A549 (cell line): ENCODE measurements around the gene CASP10. TPM values are rescaled to one million over a fixed set of nuclear protein-coding genes. Genes with fewer than 3 reads are reported as not detected.

Source experiments
- ATAC-seq, 2 experiments: fragments of 200-7000 bp in 1 of 2; fragments of >200 bp in 1 of 2; cut with Nextera tagmentation in 1 of 2; cut with Tn5 transposase in 1 of 2; 3 replicates each; pipeline versions ENCODE4 v1.8.0 to v1.9.1; 2018 to 2020; ENCODE audit warnings: mild to moderate bottlenecking in 1 of 2, moderate library complexity in 1 of 2
- CTCF ChIA-PET: fragments of 300-600 bp; sonication (Branson Sonifier 250); formaldehyde crosslinking; extraction: SDS; loops from one replicate; lab custom pipeline; 2021; ENCODE audit warnings: antibody characterized with exemption, inconsistent platforms; lab: Yijun Ruan, JAX
- POLR2A ChIA-PET: fragments of 350-600 bp; formaldehyde crosslinking; extraction: SDS; loops from one replicate; lab custom pipeline; 2021; ENCODE audit warnings: antibody characterized with exemption, inconsistent platforms; lab: Yijun Ruan, JAX
- DNase-seq, 2 experiments: peaks; one replicate each; pipeline versions ENCODE4 v3.0.0 to v3.0.0-alpha.2; 2011 to 2016; ENCODE audit warnings: low read depth in 1 of 2, low spot score in 1 of 2
- FAIRE-seq: peaks from 2 replicates; lab custom pipeline; 2011; peaks lifted over from hg19 to GRCh38; lab: Jason Lieb, UNC
- H3K27ac ChIP-seq, 2 experiments: fragments of >200 bp; sonication (Bioruptor Twin); formaldehyde crosslinking; 3 replicates each; pipeline ENCODE4 v1.5.1; 2016 to 2017
- H3K4me1 ChIP-seq: fragments of >200 bp; sonication (Bioruptor Twin); formaldehyde crosslinking; 3 replicates; pipeline ENCODE4 v1.6.1; 2016
- H3K4me2 ChIP-seq: fragments of >200 bp; sonication (Bioruptor Twin); formaldehyde crosslinking; 3 replicates; pipeline ENCODE4 v1.6.1; 2016
- H3K4me3 ChIP-seq: fragments of >200 bp; sonication (Bioruptor Twin); formaldehyde crosslinking; 3 replicates; pipeline ENCODE4 v1.5.1; 2016
- H3K9me3 ChIP-seq: fragments of >200 bp; sonication (Bioruptor Twin); formaldehyde crosslinking; 3 replicates; pipeline ENCODE4 v1.6.1; 2016
- BCL3 ChIP-seq: fragments of >200 bp; sonication (Bioruptor Twin); formaldehyde crosslinking; IDR thresholded peaks from 3 replicates; pipeline ENCODE4 v1.6.1; 2016
- CBX2 ChIP-seq: fragments of 200-600 bp; sonication (generic); IDR thresholded peaks from 2 replicates; pipeline ENCODE4 v1.6.1; 2016; ENCODE audit warnings: low read depth, mild to moderate bottlenecking, borderline replicate concordance
- CTCF ChIP-seq: fragments of >200 bp; sonication (Bioruptor Twin); formaldehyde crosslinking; IDR thresholded peaks from 3 replicates; pipeline ENCODE4 v1.5.1; 2016
- EP300 ChIP-seq, 2 experiments: fragments of >200 bp; sonication (Bioruptor Twin); formaldehyde crosslinking; IDR thresholded peaks; 2 replicates in 1 of 2; 3 replicates in 1 of 2; pipeline ENCODE4 v1.6.1; 2016 to 2017
- FOSL2 ChIP-seq, 2 experiments: fragments of 450-650 bp in 1 of 2; fragments of >200 bp in 1 of 2; sonication (Bioruptor Twin) in 1 of 2; formaldehyde crosslinking; IDR thresholded peaks; 2 replicates each; pipeline versions ENCODE4 v1.5.0 to v1.6.1; 2016 to 2020; ENCODE audit warnings: mild to moderate bottlenecking in 1 of 2, moderate library complexity in 1 of 2
- FOXS1 ChIP-seq: fragments of 250-450 bp; sonication (Bioruptor Pico); IDR thresholded peaks from 2 replicates; pipeline ENCODE4 v1.5.0; 2020; ENCODE audit warnings: mild to moderate bottlenecking, moderate library complexity
- HDAC2 ChIP-seq: fragments of 200-600 bp; sonication (generic); IDR thresholded peaks from 2 replicates; pipeline ENCODE4 v1.6.1; 2016
- HEYL ChIP-seq: fragments of 250-450 bp; sonication (Bioruptor Pico); IDR thresholded peaks from 2 replicates; pipeline ENCODE4 v1.8.0; 2021; ENCODE audit warnings: mild to moderate bottlenecking, moderate library complexity
- HOXB5 ChIP-seq: fragments of 250-450 bp; sonication (Bioruptor Pico); IDR thresholded peaks from 2 replicates; pipeline ENCODE4 v1.5.0; 2020; ENCODE audit warnings: mild to moderate bottlenecking, moderate library complexity
- JUN ChIP-seq, 2 experiments: fragments of >200 bp; sonication (Bioruptor Twin); formaldehyde crosslinking; IDR thresholded peaks; 2 replicates in 1 of 2; 3 replicates in 1 of 2; pipeline ENCODE4 v1.6.1; 2016 to 2017
- JUNB ChIP-seq: fragments of >200 bp; sonication (Bioruptor Twin); formaldehyde crosslinking; IDR thresholded peaks from 2 replicates; pipeline ENCODE4 v1.6.1; 2016
- KDM1A ChIP-seq: fragments of 200-600 bp; sonication (generic); IDR thresholded peaks from 2 replicates; pipeline ENCODE4 v1.6.1; 2016; ENCODE audit warnings: low read depth, mild to moderate bottlenecking
- KDM5A ChIP-seq: fragments of 200-600 bp; sonication (generic); IDR thresholded peaks from 2 replicates; pipeline ENCODE4 v1.6.1; 2016; ENCODE audit warnings: antibody characterized with exemption, mild to moderate bottlenecking
- MAX ChIP-seq: IDR thresholded peaks from 2 replicates; pipeline ENCODE4 v1.6.1; 2012
- MYC ChIP-seq: IDR thresholded peaks from 2 replicates; pipeline ENCODE4 v1.6.1; 2012; ENCODE audit warnings: mild to moderate bottlenecking, inconsistent platforms, low read length, improper control_type of control experiment, borderline replicate concordance
- NFE2L2 ChIP-seq: fragments of 150-350 bp; conservative IDR thresholded peaks from 2 replicates; pipeline ENCODE4 v1.6.1; 2014; ENCODE audit warnings: low read length
- NPAS2 ChIP-seq: fragments of 250-450 bp; sonication (Bioruptor Pico); IDR thresholded peaks from 2 replicates; pipeline ENCODE4 v1.8.0; 2022; ENCODE audit warnings: mild to moderate bottlenecking, moderate library complexity, borderline replicate concordance
- PBX3 ChIP-seq: IDR thresholded peaks from 2 replicates; pipeline ENCODE4 v1.6.1; 2012
- PHF8 ChIP-seq: fragments of 200-600 bp; sonication (generic); IDR thresholded peaks from 2 replicates; pipeline ENCODE4 v1.6.1; 2016; ENCODE audit warnings: low read depth, mild to moderate bottlenecking, antibody characterized with exemption, moderate library complexity, borderline replicate concordance
- POLR2A ChIP-seq: IDR thresholded peaks from 2 replicates; pipeline ENCODE4 v1.6.1; 2012; ENCODE audit warnings: mild to moderate bottlenecking, low read length
- POLR2AphosphoS2 ChIP-seq: conservative IDR thresholded peaks from 2 replicates; pipeline ENCODE4 v1.6.1; 2012; ENCODE audit warnings: low read length, improper control_type of control experiment, inconsistent platforms
- RCOR1 ChIP-seq: fragments of 150-350 bp; IDR thresholded peaks from 2 replicates; pipeline ENCODE4 v1.6.1; 2014; ENCODE audit warnings: antibody characterized with exemption, low read length, low read depth
- REST ChIP-seq: fragments of 200-600 bp; sonication (generic); IDR thresholded peaks from 2 replicates; pipeline ENCODE4 v1.6.1; 2016; ENCODE audit warnings: antibody characterized with exemption, mild to moderate bottlenecking, moderate library complexity
- TFCP2L1 ChIP-seq: fragments of 250-450 bp; sonication (Bioruptor Pico); IDR thresholded peaks from 2 replicates; pipeline ENCODE4 v1.5.0; 2021; ENCODE audit warnings: mild to moderate bottlenecking
- TP53 ChIP-seq: fragments of 250-450 bp; sonication (Bioruptor Pico); IDR thresholded peaks from 2 replicates; pipeline ENCODE4 v1.5.0; 2021; ENCODE audit warnings: mild to moderate bottlenecking, moderate library complexity
- WGBS: methylation state at CpG from one replicate; pipeline ENCODE4 v1.1.6; 2017; ENCODE audit errors: missing lambda C conversion rate; 5-methylcytosine and 5-hydroxymethylcytosine counted together
- polyA plus RNA-seq, 4 experiments: library from polyadenylated mRNA; depleted of rRNA in 3 of 4; stranded (reverse); fragments of >200 nt; fragmentation: RNase III in 1 of 4; extraction: RNeasy Plus Mini Kit Qiagen cat#74134 plus additional on column Dnase treatment in 1 of 4; gene quantifications; 2 replicates in 3 of 4; 3 replicates in 1 of 4; pipeline ENCODE4 v1.2.3, GENCODE V29; 2011 to 2017

CASP10 gene
- polyA plus RNA-seq, 2 of the 4 experiments (the other 2 are of a cell fraction): 3.0 to 6.5 TPM

- 56% methylated on average over 4 of the region's 4 CpGs for WGBS
- ATAC-seq (no peak), DNase-seq (no peak), FAIRE-seq (no peak)
- CTCF ChIA-PET: no interaction called here
- Histone ChIP-seq H3K4me2 (no peak overlapping the region), H3K27ac (no peak overlapping the region), H3K4me3 (no peak overlapping the region), H3K9me3 (peaks cover 3% of the 10 kb centered on the region; the same call in 1 of the 3 replicates), H3K4me1 (no peaks in the 10 kb centered on the region)
- POLR2A ChIA-PET: no interaction called here
- TF ChIP-seq PBX3 (no peak), KDM1A (no peak), EP300 (IDR thresholded peaks at IDR 0.05) (no peak), HOXB5 (CRISPR knock-in tag) (no peak), REST (no peak), POLR2A (no peak), HDAC2 (no peak), MAX (no peak), NPAS2 (CRISPR knock-in tag) (no peak), POLR2AphosphoS2 (no peak), JUNB (no peak), HEYL (CRISPR knock-in tag) (no peak), TP53 (no peak), FOXS1 (CRISPR knock-in tag) (no peak)
These were observed 63.3 kb downstream of the CASP10 start for GRCh38 chr2:201246280-201246679.

GRCh38 chr2:201248288-201248844, 65.4 kb downstream of the CASP10 start:
- ChIA-PET POLR2A (no interaction called here), CTCF (interaction anchor here (1.9 kb wide), 1 partner anchor 16 kb away, joined by 6 read pairs; no protein-coding TSS in a partner anchor)
- H3K27ac ChIP-seq: no peak overlapping the region
- TF ChIP-seq JUN (IDR thresholded peaks at IDR 0.05) (no peak), TFCP2L1 (CRISPR knock-in tag) (no peak), NFE2L2 (no peak), CTCF (no peak), HEYL (CRISPR knock-in tag) (no peak)
- no peak for ATAC-seq
- H3K9me3 ChIP-seq: no peaks in the 10 kb centered on the region
- H3K4me1 ChIP-seq: no peaks in the 10 kb centered on the region
- 95% methylated on average over 6 of the region's 6 CpGs for WGBS
- H3K4me3 ChIP-seq: no peak overlapping the region
- FAIRE-seq: no peak
- no peak overlapping the region for H3K4me2 ChIP-seq
- no peak for DNase-seq

GRCh38 chr2:201249889-201250288, 66.9 kb downstream of the CASP10 start:
- POLR2A ChIA-PET: no interaction called here
- no peak for FAIRE-seq
- CTCF ChIA-PET: no interaction called here

More at GRCh38 chr2:201249889-201250288, 66.9 kb downstream of the CASP10 start:
- Histone ChIP-seq H3K4me2 (no peak overlapping the region), H3K4me1 (peaks cover 7% of the 10 kb centered on the region; the same call in 1 of the 3 replicates), H3K27ac (no peak overlapping the region), H3K9me3 (no peaks in the 10 kb centered on the region), H3K4me3 (no peak overlapping the region)
- DNase-seq: no peak
- TF ChIP-seq CBX2: no peak
- no peak for TF ChIP-seq PBX3
- no peak for TF ChIP-seq KDM5A
- TF ChIP-seq FOSL2 (IDR thresholded peaks at IDR 0.05): no peak
- no peak for TF ChIP-seq FOSL2 (CRISPR knock-in tag; IDR thresholded peaks at IDR 0.05)
- no peak for TF ChIP-seq PHF8
- TF ChIP-seq RCOR1: no peak
- TF ChIP-seq TP53: no peak
- TF ChIP-seq FOXS1 (CRISPR knock-in tag): no peak
- no peak for TF ChIP-seq MYC
- no peak for TF ChIP-seq HOXB5 (CRISPR knock-in tag)
- no peak for TF ChIP-seq HDAC2
- no peak for TF ChIP-seq BCL3
- WGBS: 91% methylated on average over 2 of the region's 2 CpGs
- ATAC-seq: no peak
